Neuronal stem cell (in vitro differentiated cells): ENCODE results near the gene GID8.

Source experiments
- DNase-seq: peaks from one replicate; pipeline ENCODE4 v3.0.0-alpha.2; 2013; ENCODE audit warnings: low spot score
- H2AFZ ChIP-seq: one replicate; pipeline ENCODE4 v1.6.1; 2013; ENCODE audit warnings: mild to moderate bottlenecking, low read length, inconsistent platforms
- H2AK5ac ChIP-seq: 2 replicates; pipeline ENCODE4 v1.6.1; 2013; ENCODE audit warnings: low read depth, mild to moderate bottlenecking, inconsistent platforms, low read length, moderate library complexity, mixed read lengths
- H2BK120ac ChIP-seq: 2 replicates; pipeline ENCODE4 v1.6.1; 2013; ENCODE audit warnings: low read depth, mild to moderate bottlenecking, inconsistent platforms, low read length, moderate library complexity, mixed read lengths
- H2BK12ac ChIP-seq: one replicate; pipeline ENCODE4 v1.6.1; 2013; ENCODE audit warnings: low read length, inconsistent platforms
- H2BK15ac ChIP-seq: 2 replicates; pipeline ENCODE4 v1.6.1; 2013; ENCODE audit warnings: mild to moderate bottlenecking, low read length, inconsistent platforms, mixed read lengths
- H2BK5ac ChIP-seq: one replicate; pipeline ENCODE4 v1.6.1; 2013; ENCODE audit warnings: inconsistent platforms, mild to moderate bottlenecking, low read length, moderate library complexity
- H3K14ac ChIP-seq: one replicate; pipeline ENCODE4 v1.6.1; 2013; ENCODE audit warnings: low read length, inconsistent platforms
- H3K18ac ChIP-seq: 2 replicates; pipeline ENCODE4 v1.6.1; 2013; ENCODE audit warnings: low read length, inconsistent platforms
- H3K23ac ChIP-seq: 2 replicates; pipeline ENCODE4 v1.6.1; 2013; ENCODE audit warnings: low read depth, mild to moderate bottlenecking, mixed read lengths, low read length, inconsistent platforms; ENCODE audit not compliant: poor library complexity
- H3K27ac ChIP-seq: replicated peaks from 3 replicates; pipeline ENCODE4 v1.5.1; 2013; ENCODE audit warnings: low read length, inconsistent platforms
- H3K27me3 ChIP-seq, 3 experiments: 2 replicates each; pipeline ENCODE4 v1.6.1; 2013; ENCODE audit warnings: low read length in 3 of 3, mild to moderate bottlenecking in 2 of 3, inconsistent platforms in 1 of 3, low read depth in 1 of 3, mixed read lengths in 1 of 3, moderate library complexity in 1 of 3; ENCODE audit not compliant: control insufficient read depth in 3 of 3, insufficient read depth in 3 of 3
- H3K36me3 ChIP-seq, 2 donors: replicated peaks in 1 of 2; 2 replicates each; pipeline ENCODE4 v1.6.1; 2013; ENCODE audit warnings: low read length in 2 of 2; ENCODE audit not compliant: control insufficient read depth in 2 of 2, insufficient read depth in 2 of 2
- H3K4ac ChIP-seq: 2 replicates; pipeline ENCODE4 v1.6.1; 2013; ENCODE audit warnings: inconsistent platforms, mild to moderate bottlenecking, low read length, moderate library complexity
- H3K4me1 ChIP-seq, 2 donors: 1 replicate in 1 of 2; 2 replicates in 1 of 2; pipeline ENCODE4 v1.6.1; 2013; ENCODE audit warnings: low read length in 2 of 2, low read depth in 1 of 2; ENCODE audit not compliant: control insufficient read depth in 2 of 2, insufficient read depth in 1 of 2
- H3K4me2 ChIP-seq: one replicate; pipeline ENCODE4 v1.6.1; 2013; ENCODE audit warnings: mild to moderate bottlenecking, low read length, inconsistent platforms; ENCODE audit not compliant: insufficient read depth, poor library complexity, severe bottlenecking
- H3K4me3 ChIP-seq, 2 donors: 2 replicates each; pipeline ENCODE4 v1.5.1; 2013; ENCODE audit warnings: low read length in 2 of 2, mild to moderate bottlenecking in 2 of 2, inconsistent platforms in 1 of 2, moderate library complexity in 1 of 2
- H3K79me1 ChIP-seq: one replicate; pipeline ENCODE4 v1.6.1; 2013; ENCODE audit warnings: low read depth, mild to moderate bottlenecking, inconsistent platforms, low read length, moderate library complexity
- H3K9ac ChIP-seq: one replicate; pipeline ENCODE4 v1.6.1; 2013; ENCODE audit warnings: mild to moderate bottlenecking, low read depth, low read length, inconsistent platforms; ENCODE audit not compliant: poor library complexity
- H3K9me3 ChIP-seq, 2 donors: replicated peaks in 1 of 2; 2 replicates each; pipeline versions ENCODE3 to v1.6.1; 2013; ENCODE audit warnings: low read length in 2 of 2, mild to moderate bottlenecking in 2 of 2, inconsistent platforms in 1 of 2, low read depth in 1 of 2, mixed read lengths in 1 of 2, moderate library complexity in 1 of 2; ENCODE audit not compliant: control insufficient read depth in 2 of 2, insufficient read depth in 1 of 2
- H4K8ac ChIP-seq: one replicate; pipeline ENCODE4 v1.6.1; 2013; ENCODE audit warnings: low read depth, mild to moderate bottlenecking, inconsistent platforms, low read length, moderate library complexity
- H4K91ac ChIP-seq: one replicate; pipeline ENCODE4 v1.6.1; 2013; ENCODE audit warnings: low read length, low read depth, mild to moderate bottlenecking, inconsistent platforms; ENCODE audit not compliant: poor library complexity
- WGBS, 2 donors: extraction: QIAGEN DNeasy Blood & Tissue Kit; methylation state at CpG; one replicate each; pipeline ENCODE4 v1.1.7; 2013; ENCODE audit warnings: missing lambda C conversion rate in 2 of 2, mixed read lengths in 1 of 2; ENCODE audit not compliant: insufficient read length in 2 of 2, insufficient replicate concordance in 1 of 2; ENCODE audit errors: extremely low coverage in 2 of 2; 5-methylcytosine and 5-hydroxymethylcytosine counted together

The GID8 gene

DNA sequence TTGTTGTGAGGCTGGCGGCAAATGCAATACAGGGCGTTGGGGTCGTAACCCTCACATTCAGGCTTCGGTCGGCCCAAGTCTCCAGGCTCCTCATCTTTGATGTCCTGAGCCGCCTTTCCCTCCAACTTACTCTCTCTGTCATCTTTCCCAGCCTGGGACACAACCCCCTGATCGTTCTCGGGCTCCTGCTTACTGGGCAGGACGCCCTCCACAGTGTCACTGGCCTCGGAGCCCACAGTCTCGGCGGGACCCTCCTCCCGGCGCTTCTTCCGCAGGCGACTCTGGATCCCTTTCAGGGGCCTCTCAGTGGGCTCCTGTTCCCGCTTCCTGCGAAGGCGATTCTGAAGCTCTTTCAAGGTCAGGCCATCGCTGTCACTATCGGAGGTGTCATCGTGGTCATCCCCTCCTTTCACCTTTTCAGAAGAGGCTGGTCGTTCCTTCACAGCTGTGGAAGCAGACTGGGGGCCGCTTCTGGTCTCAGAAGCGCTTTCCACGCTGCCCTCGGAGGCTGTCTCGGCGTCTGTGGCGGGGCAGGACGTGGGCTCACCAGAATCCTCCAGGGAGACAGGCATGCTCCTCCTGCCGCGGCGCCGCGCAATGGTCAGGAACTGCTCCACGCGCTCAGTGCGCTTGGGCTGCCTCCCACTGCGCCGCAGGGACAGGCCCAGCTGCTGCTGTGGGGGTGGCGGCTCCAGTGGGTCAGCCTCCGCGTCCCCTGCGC lies 27.0 kb upstream of the GID8 start:
- H3K27ac ChIP-seq: no peak overlapping the region
- no peak overlapping the region for H2BK120ac ChIP-seq
- H3K4me1 ChIP-seq: peaks cover 7 to 21% of the 10 kb centered on the region in 2 donors
- H2AFZ ChIP-seq: no peak overlapping the region
- DNase-seq: no peak
- WGBS, 2 donors: no CpG with 5 or more reads among the region's 45 CpGs
- H3K4ac ChIP-seq: no peak overlapping the region
- no peak overlapping the region for H4K91ac ChIP-seq
- no peak overlapping the region for H2BK12ac ChIP-seq
- H2AK5ac ChIP-seq: no peak overlapping the region
- no peak overlapping the region for H3K18ac ChIP-seq
- H3K23ac ChIP-seq: peak overlapping the region; percentile 77
- no peaks in the 10 kb centered on the region for H3K9me3 ChIP-seq
- H3K36me3 ChIP-seq: peaks cover 57 to 85% of the 10 kb centered on the region in 2 donors
- H3K14ac ChIP-seq: no peak overlapping the region
- H2BK15ac ChIP-seq: no peak overlapping the region
- H2BK5ac ChIP-seq: no peak overlapping the region
- H3K9ac ChIP-seq: no peak overlapping the region
- no peaks in the 10 kb centered on the region for H3K27me3 ChIP-seq
- peaks cover 13% of the 10 kb centered on the region for H3K79me1 ChIP-seq
- H3K4me3 ChIP-seq: no peak overlapping the region
- peak overlapping the region; percentile 52 for H4K8ac ChIP-seq
- no peak overlapping the region for H3K4me2 ChIP-seq

GRCh38 chr20:62911701-62912280 lies 26.2 kb upstream of the GID8 start:
- Histone ChIP-seq H3K18ac (no peak overlapping the region), H2AK5ac (no peak overlapping the region), H3K27ac (no peak overlapping the region), H3K14ac (no peak overlapping the region), H4K8ac (no peak overlapping the region), H2BK120ac (no peak overlapping the region), H2BK12ac (peak overlapping the region; percentile 41), H3K4me2 (no peak overlapping the region), H3K36me3 (peaks cover 48 to 76% of the 10 kb centered on the region in 2 donors), H4K91ac (no peak overlapping the region), H3K27me3 (no peaks in the 10 kb centered on the region), H3K4me3 (no peak overlapping the region), H3K4me1 (peaks cover 10 to 29% of the 10 kb centered on the region in 2 donors), H2AFZ (no peak overlapping the region), H3K79me1 (peaks cover 13% of the 10 kb centered on the region), H3K9me3 (no peaks in the 10 kb centered on the region), H3K9ac (peak overlapping the region; percentile 54), H2BK15ac (no peak overlapping the region), H2BK5ac (no peak overlapping the region), H3K4ac (no peak overlapping the region), H3K23ac (peak overlapping the region; percentile 40)
- DNase-seq: no peak
- WGBS, 2 donors: no CpG with 5 or more reads among the region's 10 CpGs

- Histone ChIP-seq H3K4me1 (peaks cover 15 to 41% of the 10 kb centered on the region in 2 donors), H3K27me3 (no peaks in the 10 kb centered on the region), H2BK15ac (no peak overlapping the region), H2AK5ac (no peak overlapping the region), H2AFZ (no peak overlapping the region), H3K27ac (no peak overlapping the region), H3K36me3 (peaks cover 38 to 63% of the 10 kb centered on the region in 2 donors), H4K91ac (no peak overlapping the region), H2BK5ac (no peak overlapping the region), H2BK12ac (no peak overlapping the region), H4K8ac (no peak overlapping the region), H3K18ac (no peak overlapping the region), H3K79me1 (peaks cover 11% of the 10 kb centered on the region), H2BK120ac (no peak overlapping the region), H3K4ac (no peak overlapping the region), H3K4me3 (no peak overlapping the region), H3K9me3 (no peaks in the 10 kb centered on the region), H3K9ac (no peak overlapping the region), H3K4me2 (no peak overlapping the region), H3K23ac (no peak overlapping the region), H3K14ac (no peak overlapping the region)
- no CpG with 5 or more reads among the region's 7 CpGs for WGBS, 2 donors
- no peak for DNase-seq
These were observed 24.8 kb upstream of the GID8 start for GRCh38 chr20:62913043-62913630.

DNA sequence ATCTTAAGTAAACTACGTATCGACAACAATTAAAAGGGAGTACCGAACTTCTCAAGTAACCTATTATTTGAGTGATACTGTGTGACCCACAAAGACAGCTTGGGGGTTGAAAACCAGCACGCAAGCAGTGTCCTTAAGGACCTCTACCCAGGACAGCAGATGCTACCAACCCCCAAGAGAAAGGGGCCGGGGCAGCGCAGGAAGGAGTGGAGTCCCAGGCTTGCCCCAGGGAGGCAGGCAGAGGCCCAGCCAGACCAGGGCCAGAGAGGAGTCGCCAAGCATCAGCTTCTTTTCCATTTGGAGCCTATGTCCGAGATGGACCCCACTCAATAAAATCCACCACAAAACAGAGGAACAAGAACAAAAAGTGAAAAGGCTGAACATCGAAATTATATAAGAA lies 23.5 kb upstream of the GID8 start:
- Histone ChIP-seq H2BK12ac (no peak overlapping the region), H3K9ac (no peak overlapping the region), H2AK5ac (no peak overlapping the region), H4K91ac (no peak overlapping the region), H3K9me3 (no peaks in the 10 kb centered on the region), H3K18ac (peak overlapping the region; percentile 22), H3K79me1 (peaks cover 11% of the 10 kb centered on the region), H2BK15ac (no peak overlapping the region), H3K4ac (no peak overlapping the region), H2AFZ (no peak overlapping the region), H2BK120ac (no peak overlapping the region), H3K4me1 (peaks cover 16 to 47% of the 10 kb centered on the region in 2 donors), H3K27me3 (no peaks in the 10 kb centered on the region), H3K23ac (no peak overlapping the region), H4K8ac (no peak overlapping the region), H3K14ac (no peak overlapping the region), H3K4me3 (no peak overlapping the region), H3K36me3 (peaks cover 27 to 50% of the 10 kb centered on the region in 2 donors), H3K27ac (no peak overlapping the region), H2BK5ac (no peak overlapping the region), H3K4me2 (no peak overlapping the region)
- no CpG with 5 or more reads among the region's 9 CpGs for WGBS, 2 donors
- no peak for DNase-seq
